Neural crest cell (in vitro differentiated cells): ENCODE results near the gene S1PR3. TPM values are rescaled to one million over a fixed set of nuclear protein-coding genes. Genes with fewer than 3 reads are reported as not detected.

ENCODE experiments used
- DNase-seq: peaks from one replicate; pipeline ENCODE4 v3.0.0; 2021; ENCODE audit warnings: low read depth, mixed read lengths, low spot score
- H3K27ac Mint-ChIP-seq: one replicate; pipeline ENCODE4 v1.8.0; 2021; ENCODE audit warnings: mild to moderate bottlenecking, mixed read lengths; ENCODE audit not compliant: unreplicated experiment
- H3K27me3 Mint-ChIP-seq: 2 replicates; pipeline ENCODE4 v1.8.0; 2021; ENCODE audit warnings: low read depth, mild to moderate bottlenecking, mixed read lengths
- H3K36me3 Mint-ChIP-seq: 2 replicates; pipeline ENCODE4 v1.8.0; 2021; ENCODE audit warnings: low read depth, mild to moderate bottlenecking, mixed read lengths
- H3K4me1 Mint-ChIP-seq: 2 replicates; pipeline ENCODE4 v1.8.0; 2021; ENCODE audit warnings: mixed read lengths
- H3K4me3 Mint-ChIP-seq: one replicate; pipeline ENCODE4 v1.8.0; 2021; ENCODE audit warnings: mild to moderate bottlenecking, mixed read lengths
- H3K9me3 Mint-ChIP-seq: 2 replicates; pipeline ENCODE4 v1.8.0; 2021; ENCODE audit warnings: mixed read lengths
- total RNA-seq: library from RNA; stranded (reverse); gene quantifications from 2 replicates; pipeline ENCODE4 v1.2.1, GENCODE V29; 2021
- TF ChIP-seq, protein P1 (sequence below): fragments of 200-600 bp; sonication (generic); conservative IDR thresholded peaks from 2 replicates; pipeline ENCODE4 v1.5.0; 2021; ENCODE audit warnings: antibody characterized with exemption, mild to moderate bottlenecking

Gene S1PR3
- total RNA-seq, 1 donor from 2014 or later: 7.9 TPM

DNA sequence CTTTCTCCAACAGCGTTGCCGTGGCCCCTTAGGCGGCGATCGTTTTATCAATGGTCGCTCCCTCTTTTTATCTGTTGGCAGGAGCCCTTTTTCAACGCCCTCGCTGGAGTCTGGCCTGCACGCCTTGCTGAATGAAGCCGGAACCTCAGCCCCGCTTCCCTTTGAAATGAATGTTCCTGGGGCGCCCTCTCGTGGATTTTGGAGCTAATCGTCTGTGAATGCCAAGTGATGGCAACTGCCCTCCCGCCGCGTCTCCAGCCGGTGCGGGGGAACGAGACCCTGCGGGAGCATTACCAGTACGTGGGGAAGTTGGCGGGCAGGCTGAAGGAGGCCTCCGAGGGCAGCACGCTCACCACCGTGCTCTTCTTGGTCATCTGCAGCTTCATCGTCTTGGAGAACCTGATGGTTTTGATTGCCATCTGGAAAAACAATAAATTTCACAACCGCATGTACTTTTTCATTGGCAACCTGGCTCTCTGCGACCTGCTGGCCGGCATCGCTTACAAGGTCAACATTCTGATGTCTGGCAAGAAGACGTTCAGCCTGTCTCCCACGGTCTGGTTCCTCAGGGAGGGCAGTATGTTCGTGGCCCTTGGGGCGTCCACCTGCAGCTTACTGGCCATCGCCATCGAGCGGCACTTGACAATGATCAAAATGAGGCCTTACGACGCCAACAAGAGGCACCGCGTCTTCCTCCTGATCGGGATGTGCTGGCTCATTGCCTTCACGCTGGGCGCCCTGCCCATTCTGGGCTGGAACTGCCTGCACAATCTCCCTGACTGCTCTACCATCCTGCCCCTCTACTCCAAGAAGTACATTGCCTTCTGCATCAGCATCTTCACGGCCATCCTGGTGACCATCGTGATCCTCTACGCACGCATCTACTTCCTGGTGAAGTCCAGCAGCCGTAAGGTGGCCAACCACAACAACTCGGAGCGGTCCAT is 10.0 kb downstream of the S1PR3 start:
- peak overlapping the region; percentile 49 for H3K4me3 Mint-ChIP-seq

GRCh38 chr9:89001917-89002540 is 10.8 kb downstream of the S1PR3 start:
- H3K4me3 Mint-ChIP-seq: no peak overlapping the region
- peaks cover 8% of the 10 kb centered on the region for H3K36me3 Mint-ChIP-seq
- no peak overlapping the region for H3K27ac Mint-ChIP-seq
- H3K9me3 Mint-ChIP-seq: no peaks in the 10 kb centered on the region
- H3K4me1 Mint-ChIP-seq: peaks cover 34% of the 10 kb centered on the region
- TF ChIP-seq, protein P1, sequence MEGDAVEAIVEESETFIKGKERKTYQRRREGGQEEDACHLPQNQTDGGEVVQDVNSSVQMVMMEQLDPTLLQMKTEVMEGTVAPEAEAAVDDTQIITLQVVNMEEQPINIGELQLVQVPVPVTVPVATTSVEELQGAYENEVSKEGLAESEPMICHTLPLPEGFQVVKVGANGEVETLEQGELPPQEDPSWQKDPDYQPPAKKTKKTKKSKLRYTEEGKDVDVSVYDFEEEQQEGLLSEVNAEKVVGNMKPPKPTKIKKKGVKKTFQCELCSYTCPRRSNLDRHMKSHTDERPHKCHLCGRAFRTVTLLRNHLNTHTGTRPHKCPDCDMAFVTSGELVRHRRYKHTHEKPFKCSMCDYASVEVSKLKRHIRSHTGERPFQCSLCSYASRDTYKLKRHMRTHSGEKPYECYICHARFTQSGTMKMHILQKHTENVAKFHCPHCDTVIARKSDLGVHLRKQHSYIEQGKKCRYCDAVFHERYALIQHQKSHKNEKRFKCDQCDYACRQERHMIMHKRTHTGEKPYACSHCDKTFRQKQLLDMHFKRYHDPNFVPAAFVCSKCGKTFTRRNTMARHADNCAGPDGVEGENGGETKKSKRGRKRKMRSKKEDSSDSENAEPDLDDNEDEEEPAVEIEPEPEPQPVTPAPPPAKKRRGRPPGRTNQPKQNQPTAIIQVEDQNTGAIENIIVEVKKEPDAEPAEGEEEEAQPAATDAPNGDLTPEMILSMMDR: no peak
- DNase-seq: no peak
- H3K27me3 Mint-ChIP-seq: peaks cover 35% of the 10 kb centered on the region

More for the DNA sequence above, 10.0 kb downstream of the S1PR3 start:
- H3K27me3 Mint-ChIP-seq: peaks cover 41% of the 10 kb centered on the region
- H3K9me3 Mint-ChIP-seq: no peaks in the 10 kb centered on the region
- DNase-seq: peak; percentile 94
- peaks cover 34% of the 10 kb centered on the region for H3K4me1 Mint-ChIP-seq
- TF ChIP-seq, protein P1: peak; percentile 88
- peaks cover 8% of the 10 kb centered on the region for H3K36me3 Mint-ChIP-seq
- H3K27ac Mint-ChIP-seq: no peak overlapping the region

- no peak overlapping the region for H3K27ac Mint-ChIP-seq
- H3K27me3 Mint-ChIP-seq: peaks cover 28% of the 10 kb centered on the region
- TF ChIP-seq, protein P1: no peak
- no peaks in the 10 kb centered on the region for H3K9me3 Mint-ChIP-seq
- peaks cover 34% of the 10 kb centered on the region for H3K4me1 Mint-ChIP-seq
- peaks cover 9% of the 10 kb centered on the region for H3K36me3 Mint-ChIP-seq
- no peak overlapping the region for H3K4me3 Mint-ChIP-seq
- DNase-seq: no peak
Measured at GRCh38 chr9:89002987-89003386, 11.7 kb downstream of the S1PR3 start.

DNA sequence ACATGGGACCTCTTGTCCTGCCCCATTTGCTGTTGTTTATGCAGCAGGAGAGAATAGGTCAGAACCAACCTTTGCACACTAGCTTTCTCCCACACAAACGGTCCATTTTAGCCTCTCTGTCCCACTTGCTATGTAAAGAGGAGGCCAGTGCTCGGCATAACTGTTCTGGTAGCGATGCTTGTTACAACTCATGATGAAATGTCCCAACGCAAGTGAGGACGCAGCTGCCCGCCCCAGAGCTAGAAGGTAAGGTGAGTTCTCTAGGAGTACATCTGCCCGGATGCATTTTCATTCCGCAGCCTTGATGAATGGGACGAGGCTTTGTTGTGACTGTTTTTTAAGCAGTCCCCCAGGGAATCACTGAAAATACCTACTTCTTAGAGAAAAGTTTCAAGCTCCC is 14.1 kb downstream of the S1PR3 start:
- TF ChIP-seq, protein P1: no peak
- no peaks in the 10 kb centered on the region for H3K9me3 Mint-ChIP-seq
- H3K4me1 Mint-ChIP-seq: peaks cover 21% of the 10 kb centered on the region
- H3K36me3 Mint-ChIP-seq: peaks cover 14% of the 10 kb centered on the region
- no peak overlapping the region for H3K27ac Mint-ChIP-seq
- no peak overlapping the region for H3K4me3 Mint-ChIP-seq
- peaks cover 18% of the 10 kb centered on the region for H3K27me3 Mint-ChIP-seq
- DNase-seq: no peak

- H3K36me3 Mint-ChIP-seq: peaks cover 14% of the 10 kb centered on the region
- TF ChIP-seq, protein P1: no peak
- H3K27me3 Mint-ChIP-seq: peaks cover 13% of the 10 kb centered on the region
- H3K9me3 Mint-ChIP-seq: no peaks in the 10 kb centered on the region
- H3K4me3 Mint-ChIP-seq: no peak overlapping the region
- no peak for DNase-seq
- H3K27ac Mint-ChIP-seq: no peak overlapping the region
- peaks cover 12% of the 10 kb centered on the region for H3K4me1 Mint-ChIP-seq
Measured at GRCh38 chr9:89006267-89006666, 15.0 kb downstream of the S1PR3 start.
